SU-DHL-6 (cell line): Measurements from ENCODE around the gene GOLGA6D.
"Not testable (repeated sequence)": the region's sequence is repeated elsewhere in the genome, so short reads cannot be mapped to it uniquely, and the experiment has no call there.

Source experiments
- H2AFZ ChIP-seq: fragments of 200-600 bp; sonication (generic); 2 replicates; pipeline ENCODE4 v1.6.1; 2014; ENCODE audit warnings: low read depth, mild to moderate bottlenecking, moderate library complexity, mixed read lengths, antibody characterized with exemption, low read length; ENCODE audit not compliant: severe bottlenecking
- H3F3A ChIP-seq: fragments of 200-600 bp; shearing (Covaris generic); 2 replicates; pipeline ENCODE4 v1.6.0; 2016; ENCODE audit warnings: antibody characterized with exemption, mild to moderate bottlenecking; ENCODE audit not compliant: insufficient read depth
- H3K27ac ChIP-seq: fragments of 200-600 bp; sonication (generic); 2 replicates; pipeline ENCODE4 v1.5.1; 2016; ENCODE audit warnings: low read depth, mild to moderate bottlenecking, low read length, moderate library complexity, mixed read lengths
- H3K27me3 ChIP-seq: fragments of 200-600 bp; sonication (generic), shearing (Covaris generic); 2 replicates; pipeline ENCODE4 v1.6.0; 2014; ENCODE audit warnings: mild to moderate bottlenecking, low read length
- H3K36me3 ChIP-seq: fragments of 200-600 bp; sonication (generic); 2 replicates; pipeline ENCODE4 v1.6.1; 2014; ENCODE audit warnings: mild to moderate bottlenecking, low read length, mixed read lengths
- H3K4me2 ChIP-seq: fragments of 300-600, 200-600 bp; shearing (Covaris generic), sonication (generic); 2 replicates; pipeline ENCODE4 v1.6.0; 2014; ENCODE audit warnings: low read length, low read depth, mild to moderate bottlenecking; ENCODE audit not compliant: poor library complexity, severe bottlenecking
- H3K4me3 ChIP-seq: fragments of 200-600 bp; sonication (generic); 2 replicates; pipeline ENCODE4 v1.5.1; 2014; ENCODE audit warnings: antibody characterized with exemption, low read length, mild to moderate bottlenecking, mixed read lengths; ENCODE audit not compliant: insufficient read depth, poor library complexity, severe bottlenecking
- H3K79me2 ChIP-seq: fragments of 200-600 bp; sonication (generic); 2 replicates; pipeline ENCODE4 v1.6.1; 2014; ENCODE audit warnings: mild to moderate bottlenecking, low read length, moderate library complexity; ENCODE audit not compliant: insufficient read depth
- H3K9ac ChIP-seq: fragments of 200-600 bp; sonication (generic); 2 replicates; pipeline ENCODE4 v1.7.0; 2014; ENCODE audit warnings: mild to moderate bottlenecking, low read length
- H3K9me2 ChIP-seq: fragments of 200-600 bp; sonication (generic); replicated peaks from 2 replicates; pipeline ENCODE4 v1.6.1; 2014; ENCODE audit warnings: low read length; ENCODE audit not compliant: insufficient read depth
- H3K9me3 ChIP-seq: fragments of 200-600 bp; sonication (generic); 2 replicates; pipeline ENCODE4 v1.6.1; 2014; ENCODE audit warnings: low read length, mixed read lengths; ENCODE audit not compliant: insufficient read depth
- H4K20me1 ChIP-seq: fragments of 200-600 bp; sonication (generic); 2 replicates; pipeline ENCODE4 v1.6.1; 2014; ENCODE audit warnings: low read depth, mild to moderate bottlenecking, antibody characterized with exemption, low read length, moderate library complexity, mixed read lengths
- EZH2phosphoT487 ChIP-seq: fragments of 200-600 bp; sonication (generic), shearing (Covaris generic); conservative IDR thresholded peaks from 2 replicates; pipeline ENCODE4 v1.6.1; 2018; ENCODE audit warnings: mild to moderate bottlenecking, antibody characterized with exemption, low read length, moderate library complexity, mixed read lengths
- TF ChIP-seq, protein P1 (sequence below): fragments of 200-600 bp; sonication (generic); IDR thresholded peaks from one replicate; pipeline ENCODE4 v1.5.1; 2017; ENCODE audit warnings: antibody characterized with exemption, mild to moderate bottlenecking, low read length, moderate library complexity; ENCODE audit not compliant: insufficient read depth, poor library complexity, severe bottlenecking

GOLGA6D gene

DNA sequence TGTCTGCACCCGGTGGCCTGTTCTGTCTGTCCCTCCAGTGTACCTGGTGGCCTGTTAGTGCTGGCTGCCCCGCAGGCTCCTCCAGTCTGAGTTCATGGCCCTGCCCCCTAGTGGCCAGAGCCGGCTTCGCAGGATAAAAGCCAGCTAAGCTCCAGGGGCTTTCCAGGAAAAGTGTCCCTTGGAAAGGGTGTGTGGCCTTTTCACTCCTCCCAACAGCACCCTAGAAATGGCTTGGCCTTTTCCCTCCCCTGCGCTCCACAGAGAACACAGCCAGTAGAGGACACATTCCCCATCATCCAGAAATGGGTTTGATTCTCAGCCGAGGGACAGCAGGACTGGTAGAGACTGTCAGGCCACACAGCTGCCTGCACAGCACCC, 16.7 kb downstream of the GOLGA6D start:
- not testable (repeated sequence) for H3K4me2 ChIP-seq, H3K79me2 ChIP-seq, H3K27me3 ChIP-seq, H3K4me3 ChIP-seq, H3K36me3 ChIP-seq, H3K27ac ChIP-seq, H3K9ac ChIP-seq, H3F3A ChIP-seq, H3K9me2 ChIP-seq, H3K9me3 ChIP-seq, H4K20me1 ChIP-seq, H2AFZ ChIP-seq
- TF ChIP-seq, protein P1, sequence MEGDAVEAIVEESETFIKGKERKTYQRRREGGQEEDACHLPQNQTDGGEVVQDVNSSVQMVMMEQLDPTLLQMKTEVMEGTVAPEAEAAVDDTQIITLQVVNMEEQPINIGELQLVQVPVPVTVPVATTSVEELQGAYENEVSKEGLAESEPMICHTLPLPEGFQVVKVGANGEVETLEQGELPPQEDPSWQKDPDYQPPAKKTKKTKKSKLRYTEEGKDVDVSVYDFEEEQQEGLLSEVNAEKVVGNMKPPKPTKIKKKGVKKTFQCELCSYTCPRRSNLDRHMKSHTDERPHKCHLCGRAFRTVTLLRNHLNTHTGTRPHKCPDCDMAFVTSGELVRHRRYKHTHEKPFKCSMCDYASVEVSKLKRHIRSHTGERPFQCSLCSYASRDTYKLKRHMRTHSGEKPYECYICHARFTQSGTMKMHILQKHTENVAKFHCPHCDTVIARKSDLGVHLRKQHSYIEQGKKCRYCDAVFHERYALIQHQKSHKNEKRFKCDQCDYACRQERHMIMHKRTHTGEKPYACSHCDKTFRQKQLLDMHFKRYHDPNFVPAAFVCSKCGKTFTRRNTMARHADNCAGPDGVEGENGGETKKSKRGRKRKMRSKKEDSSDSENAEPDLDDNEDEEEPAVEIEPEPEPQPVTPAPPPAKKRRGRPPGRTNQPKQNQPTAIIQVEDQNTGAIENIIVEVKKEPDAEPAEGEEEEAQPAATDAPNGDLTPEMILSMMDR: peak; percentile 24

DNA sequence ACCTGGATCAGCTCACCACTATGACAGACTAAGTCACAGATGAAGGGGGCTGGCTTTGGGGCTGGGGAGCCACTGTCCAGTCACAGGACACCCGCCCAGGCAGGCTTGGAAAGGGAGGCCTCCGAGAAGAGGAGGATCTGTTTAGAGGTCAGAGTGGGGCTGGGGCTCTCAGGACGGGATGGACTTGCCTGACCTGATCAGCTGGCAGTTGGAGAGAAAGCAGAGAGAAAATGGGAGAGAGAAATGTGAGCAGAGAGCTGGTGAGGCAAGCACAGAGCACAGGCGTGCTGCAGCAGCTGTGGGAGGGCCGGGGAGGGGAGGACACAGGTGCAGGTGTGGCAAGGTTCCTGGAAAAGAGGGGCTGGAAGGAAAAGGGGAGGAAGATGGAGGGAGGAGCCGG, 17.4 kb downstream of the GOLGA6D start:
- H3K79me2 ChIP-seq, H3F3A ChIP-seq, H3K27ac ChIP-seq, H3K27me3 ChIP-seq, H3K36me3 ChIP-seq, H3K9me2 ChIP-seq, H3K4me3 ChIP-seq, H2AFZ ChIP-seq, H4K20me1 ChIP-seq, H3K9me3 ChIP-seq, H3K4me2 ChIP-seq, H3K9ac ChIP-seq: not testable (repeated sequence)

DNA sequence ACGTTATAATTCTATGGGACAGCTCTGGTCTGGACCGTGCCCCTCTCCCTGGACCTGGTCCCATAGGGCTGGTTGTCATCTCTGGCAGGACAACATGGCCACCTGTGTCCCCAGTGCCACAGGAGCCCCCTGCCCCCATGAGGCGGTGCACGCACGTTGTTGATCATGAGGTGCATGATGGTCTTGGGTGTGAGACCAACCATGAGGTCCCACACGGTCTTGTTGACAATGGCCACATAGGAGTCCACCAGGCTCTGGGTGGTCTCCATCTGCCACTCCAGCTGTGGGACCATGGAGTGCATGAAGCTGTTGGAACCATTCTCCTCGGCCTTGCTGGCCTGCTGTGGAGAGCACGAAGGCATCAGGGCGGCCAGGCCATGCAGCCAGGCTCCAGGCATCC, 19.7 kb downstream of the GOLGA6D start:
- H3K4me3 ChIP-seq: no peak overlapping the region
- TF ChIP-seq, protein P1: no peak
- TF ChIP-seq EZH2phosphoT487: no peak
- H2AFZ ChIP-seq: no peak overlapping the region
- no peaks in the 10 kb centered on the region for H3K27me3 ChIP-seq
- H3K9me3 ChIP-seq: no peaks in the 10 kb centered on the region
- H3K4me2 ChIP-seq: no peak overlapping the region
- no peak overlapping the region for H3K9ac ChIP-seq
- no peaks in the 10 kb centered on the region for H3K79me2 ChIP-seq
- H3K36me3 ChIP-seq: no peaks in the 10 kb centered on the region
- H4K20me1 ChIP-seq: no peaks in the 10 kb centered on the region
- no peaks in the 10 kb centered on the region for H3F3A ChIP-seq
- H3K27ac ChIP-seq: no peak overlapping the region
- H3K9me2 ChIP-seq: no peaks in the 10 kb centered on the region

DNA sequence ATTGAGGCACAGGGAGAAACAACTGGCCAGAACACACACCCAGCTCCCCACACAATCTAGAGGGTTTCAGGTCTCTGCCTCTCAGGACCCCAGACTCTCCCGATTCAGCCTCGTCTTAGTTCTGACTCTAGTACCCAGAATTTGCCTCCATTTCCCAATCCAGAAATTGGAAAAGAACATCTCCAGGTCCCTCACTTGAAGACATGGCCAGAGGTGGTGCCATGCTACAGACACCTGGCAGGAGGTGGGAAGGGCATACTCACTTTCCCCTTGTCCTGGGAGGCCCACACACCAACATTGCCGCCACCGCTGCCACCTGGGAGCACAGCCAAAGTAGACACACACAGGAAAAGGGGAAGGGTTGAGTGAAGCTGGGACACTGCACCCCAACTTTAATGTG, 20.1 kb downstream of the GOLGA6D start:
- not testable (repeated sequence) for H3K79me2 ChIP-seq, H4K20me1 ChIP-seq, H3K27ac ChIP-seq

More for the DNA sequence above, 20.1 kb downstream of the GOLGA6D start:
- H3K36me3 ChIP-seq, H2AFZ ChIP-seq, H3K9me2 ChIP-seq, H3F3A ChIP-seq, H3K27me3 ChIP-seq, H3K4me2 ChIP-seq, H3K4me3 ChIP-seq, H3K9me3 ChIP-seq, H3K9ac ChIP-seq: not testable (repeated sequence)
